22Rv1 (cell line): ENCODE measurements around the gene ACKR3.

Source experiments
- ZFX ChIP-seq: fragments of 450-650 bp; IDR thresholded peaks from 2 replicates; pipeline ENCODE4 v1.6.1; 2017; ENCODE audit warnings: antibody characterized with exemption, borderline replicate concordance
- TF ChIP-seq, protein P1 (sequence below): fragments of 450-650 bp; IDR thresholded peaks from 2 replicates; pipeline ENCODE4 v1.5.1; 2017; ENCODE audit warnings: mild to moderate bottlenecking

DNA sequence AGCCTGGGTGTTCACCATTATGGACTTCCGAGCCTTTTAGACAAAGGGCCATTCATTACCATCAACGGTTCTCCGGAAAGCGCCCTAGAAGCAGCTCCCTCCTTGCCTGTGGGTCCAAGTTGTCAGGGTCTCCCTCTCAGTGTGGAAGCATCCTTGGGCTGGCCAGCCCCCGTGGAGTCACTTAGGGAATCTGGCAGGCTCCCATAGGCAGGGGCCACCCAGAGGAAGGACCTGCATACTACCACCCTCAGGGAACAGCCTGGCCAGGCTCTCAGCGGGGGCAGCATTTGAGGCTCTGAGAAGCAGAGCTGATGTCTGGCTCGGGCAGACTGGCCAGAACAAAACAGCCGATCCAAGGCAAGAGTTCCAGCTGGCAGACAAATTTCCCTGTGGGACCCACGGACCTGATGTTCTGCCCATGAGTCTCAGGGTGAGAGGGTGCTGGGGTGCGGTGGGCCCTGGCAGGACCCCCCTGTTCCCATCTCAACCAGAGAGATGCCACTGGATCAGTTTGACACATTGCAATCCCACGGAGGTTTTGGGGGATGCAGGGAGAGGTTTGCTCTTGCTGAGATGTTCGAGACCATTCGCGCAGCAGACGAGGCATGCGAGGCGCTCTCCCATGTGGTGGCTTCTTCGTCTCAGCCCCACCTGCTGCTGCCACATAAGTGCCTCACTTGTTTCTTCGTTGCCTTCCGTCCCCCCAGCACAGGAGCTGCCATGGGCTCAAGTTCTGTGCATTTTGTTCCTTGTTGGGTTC is 56.9 kb downstream of the ACKR3 start:
- TF ChIP-seq, protein P1, sequence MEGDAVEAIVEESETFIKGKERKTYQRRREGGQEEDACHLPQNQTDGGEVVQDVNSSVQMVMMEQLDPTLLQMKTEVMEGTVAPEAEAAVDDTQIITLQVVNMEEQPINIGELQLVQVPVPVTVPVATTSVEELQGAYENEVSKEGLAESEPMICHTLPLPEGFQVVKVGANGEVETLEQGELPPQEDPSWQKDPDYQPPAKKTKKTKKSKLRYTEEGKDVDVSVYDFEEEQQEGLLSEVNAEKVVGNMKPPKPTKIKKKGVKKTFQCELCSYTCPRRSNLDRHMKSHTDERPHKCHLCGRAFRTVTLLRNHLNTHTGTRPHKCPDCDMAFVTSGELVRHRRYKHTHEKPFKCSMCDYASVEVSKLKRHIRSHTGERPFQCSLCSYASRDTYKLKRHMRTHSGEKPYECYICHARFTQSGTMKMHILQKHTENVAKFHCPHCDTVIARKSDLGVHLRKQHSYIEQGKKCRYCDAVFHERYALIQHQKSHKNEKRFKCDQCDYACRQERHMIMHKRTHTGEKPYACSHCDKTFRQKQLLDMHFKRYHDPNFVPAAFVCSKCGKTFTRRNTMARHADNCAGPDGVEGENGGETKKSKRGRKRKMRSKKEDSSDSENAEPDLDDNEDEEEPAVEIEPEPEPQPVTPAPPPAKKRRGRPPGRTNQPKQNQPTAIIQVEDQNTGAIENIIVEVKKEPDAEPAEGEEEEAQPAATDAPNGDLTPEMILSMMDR, result no peak
- no peak for TF ChIP-seq ZFX
